Measurements from ENCODE around the gene ADPRHL1. TPM values are rescaled to one million over a fixed set of nuclear protein-coding genes. Genes with fewer than 3 reads are reported as not detected.
"Not testable (repeated sequence)": the region's sequence is repeated elsewhere in the genome, so short reads cannot be mapped to it uniquely, and the experiment has no call there.

Gene ADPRHL1
- total RNA-seq, 2 donors from 2014 or later, result 4.6 to 6.2 TPM

DNA sequence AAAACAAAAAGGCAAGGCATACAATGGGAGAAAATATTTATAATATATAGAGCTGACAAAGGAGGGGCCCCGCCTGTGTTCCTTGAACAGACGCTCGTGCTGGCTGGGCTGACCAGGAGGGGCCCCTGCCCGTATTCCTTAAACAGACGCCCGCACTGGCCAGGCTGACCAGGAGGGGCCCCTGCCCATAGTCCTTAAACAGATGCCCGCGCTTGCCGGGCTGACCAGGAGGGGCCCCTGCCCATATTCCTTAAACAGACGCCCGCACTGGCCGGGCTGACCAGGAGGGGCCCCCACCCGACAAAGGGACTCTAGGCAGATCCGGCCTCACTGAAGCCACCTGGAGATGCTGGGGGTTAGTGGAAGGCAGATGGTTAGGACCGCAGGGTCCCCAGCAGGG, 9.3 kb downstream of the ADPRHL1 start:
- Histone ChIP-seq H3K9ac (ENCODE audit: low read depth in 2 of 2, low read length in 2 of 2) (no peak overlapping the region), H3K4me3 (no peak overlapping the region), H3K4me1 (no peaks in the 10 kb centered on the region), H3K27me3 (no peaks in the 10 kb centered on the region), H3K36me3 (no peaks in the 10 kb centered on the region), H3K9me3 (no peaks in the 10 kb centered on the region), H3K27ac (no peak overlapping the region)
- intact Hi-C loops (cut with DNase I), result no loop called here
- TF ChIP-seq, protein P1, sequence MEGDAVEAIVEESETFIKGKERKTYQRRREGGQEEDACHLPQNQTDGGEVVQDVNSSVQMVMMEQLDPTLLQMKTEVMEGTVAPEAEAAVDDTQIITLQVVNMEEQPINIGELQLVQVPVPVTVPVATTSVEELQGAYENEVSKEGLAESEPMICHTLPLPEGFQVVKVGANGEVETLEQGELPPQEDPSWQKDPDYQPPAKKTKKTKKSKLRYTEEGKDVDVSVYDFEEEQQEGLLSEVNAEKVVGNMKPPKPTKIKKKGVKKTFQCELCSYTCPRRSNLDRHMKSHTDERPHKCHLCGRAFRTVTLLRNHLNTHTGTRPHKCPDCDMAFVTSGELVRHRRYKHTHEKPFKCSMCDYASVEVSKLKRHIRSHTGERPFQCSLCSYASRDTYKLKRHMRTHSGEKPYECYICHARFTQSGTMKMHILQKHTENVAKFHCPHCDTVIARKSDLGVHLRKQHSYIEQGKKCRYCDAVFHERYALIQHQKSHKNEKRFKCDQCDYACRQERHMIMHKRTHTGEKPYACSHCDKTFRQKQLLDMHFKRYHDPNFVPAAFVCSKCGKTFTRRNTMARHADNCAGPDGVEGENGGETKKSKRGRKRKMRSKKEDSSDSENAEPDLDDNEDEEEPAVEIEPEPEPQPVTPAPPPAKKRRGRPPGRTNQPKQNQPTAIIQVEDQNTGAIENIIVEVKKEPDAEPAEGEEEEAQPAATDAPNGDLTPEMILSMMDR (IDR thresholded peaks at IDR 0.05), result no peak
- DNase-seq, result no peak

DNA sequence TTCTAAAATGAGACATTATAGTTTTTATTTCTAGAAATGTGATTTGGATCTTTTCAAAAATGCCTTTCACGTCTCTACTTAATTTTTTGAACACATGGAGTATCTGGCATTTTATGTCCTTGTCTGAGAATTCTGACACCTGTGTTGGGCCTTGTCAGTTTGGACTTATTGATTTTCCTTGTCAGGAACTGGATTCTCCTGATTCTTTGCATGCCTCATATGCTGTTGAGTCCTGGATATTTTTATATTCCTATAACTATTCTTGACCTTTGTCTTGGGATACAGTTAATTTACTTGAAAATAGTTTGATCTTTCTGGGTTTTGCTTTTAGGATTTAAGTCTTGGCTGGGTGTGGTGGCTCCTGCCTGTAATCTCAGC, 10.3 kb downstream of the ADPRHL1 start:
- no peak overlapping the region for H3K27ac ChIP-seq

DNA sequence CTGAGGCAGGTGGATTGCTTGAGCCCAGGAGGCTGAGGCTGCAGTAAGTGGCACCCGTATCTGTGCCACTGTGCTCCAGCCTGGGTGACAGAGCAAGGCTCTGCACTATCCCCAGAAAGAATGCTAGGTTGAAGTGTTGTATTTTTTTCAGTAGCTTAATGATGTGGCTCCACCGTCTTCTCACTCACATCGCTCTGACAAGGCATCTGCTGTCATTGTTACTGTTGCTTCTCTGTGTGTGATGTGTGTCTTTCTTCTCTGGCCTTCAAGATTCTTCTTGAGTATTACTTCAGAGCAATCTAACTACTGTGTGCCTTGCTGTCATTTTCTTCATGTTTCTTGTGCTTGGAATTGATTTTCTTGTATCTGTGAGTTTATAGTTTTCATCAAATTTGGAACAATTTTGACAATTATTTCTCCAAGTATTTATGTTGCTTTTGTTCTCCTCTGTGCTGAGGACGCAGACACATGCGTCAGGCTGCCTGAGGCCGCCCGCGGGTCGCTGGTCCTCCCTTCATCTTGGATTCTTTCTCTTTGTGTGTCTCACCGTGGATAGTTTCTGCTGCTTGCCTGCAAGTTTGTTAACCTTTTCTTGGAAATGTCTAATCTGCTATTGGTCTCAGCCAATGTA, 10.8 kb downstream of the ADPRHL1 start:
- Histone ChIP-seq H3K27me3 (no peaks in the 10 kb centered on the region), H3K36me3 (no peaks in the 10 kb centered on the region), H3K9me3 (no peaks in the 10 kb centered on the region), H3K9ac (ENCODE audit: low read depth in 2 of 2, low read length in 2 of 2) (no peak overlapping the region), H3K27ac (no peak overlapping the region), H3K4me3 (no peak overlapping the region), H3K4me1 (no peaks in the 10 kb centered on the region)
- intact Hi-C loops (cut with DNase I), result no loop called here
- DNase-seq, result no peak
- TF ChIP-seq, protein P1 (IDR thresholded peaks at IDR 0.05), result no peak

More for the DNA sequence above, 10.3 kb downstream of the ADPRHL1 start:
- no peaks in the 10 kb centered on the region for H3K4me1 ChIP-seq
- H3K9me3 ChIP-seq, result no peaks in the 10 kb centered on the region
- no peaks in the 10 kb centered on the region for H3K27me3 ChIP-seq
- H3K36me3 ChIP-seq, result no peaks in the 10 kb centered on the region
- DNase-seq, result no peak
- TF ChIP-seq, protein P1 (IDR thresholded peaks at IDR 0.05), result no peak
- no peak overlapping the region for H3K4me3 ChIP-seq
- intact Hi-C loops (cut with DNase I), result no loop called here
- H3K9ac ChIP-seq (ENCODE audit: low read depth in 2 of 2, low read length in 2 of 2), result no peak overlapping the region

DNA sequence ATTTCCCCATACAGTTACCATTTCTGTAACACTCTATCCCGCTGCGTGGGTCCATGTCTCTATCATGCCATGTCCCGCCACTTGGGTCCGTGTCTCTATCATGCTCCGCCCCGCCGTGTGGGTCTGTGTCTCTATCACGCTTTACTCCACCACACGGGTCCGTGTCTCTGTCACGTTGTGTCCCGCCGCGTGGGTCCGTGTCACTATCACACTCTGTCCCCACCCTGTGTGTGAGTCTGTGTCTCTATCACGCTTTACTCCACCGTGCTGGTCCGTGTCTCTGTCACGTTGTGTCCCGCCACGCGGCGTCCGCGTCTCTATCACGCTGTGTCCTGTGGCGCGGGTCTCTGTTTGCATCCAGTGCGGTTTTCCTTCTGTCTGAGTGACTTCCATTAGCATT, 11.6 kb downstream of the ADPRHL1 start:
- Histone ChIP-seq H3K4me3 (no peak overlapping the region), H3K9ac (ENCODE audit: low read depth in 2 of 2, low read length in 2 of 2) (no peak overlapping the region), H3K27me3 (no peaks in the 10 kb centered on the region), H3K4me1 (no peaks in the 10 kb centered on the region), H3K9me3 (no peaks in the 10 kb centered on the region), H3K27ac (no peak overlapping the region), H3K36me3 (no peaks in the 10 kb centered on the region)
- TF ChIP-seq, protein P1 (IDR thresholded peaks at IDR 0.05), result no peak
- DNase-seq, result no peak
- intact Hi-C loops (cut with DNase I), result no loop called here

DNA sequence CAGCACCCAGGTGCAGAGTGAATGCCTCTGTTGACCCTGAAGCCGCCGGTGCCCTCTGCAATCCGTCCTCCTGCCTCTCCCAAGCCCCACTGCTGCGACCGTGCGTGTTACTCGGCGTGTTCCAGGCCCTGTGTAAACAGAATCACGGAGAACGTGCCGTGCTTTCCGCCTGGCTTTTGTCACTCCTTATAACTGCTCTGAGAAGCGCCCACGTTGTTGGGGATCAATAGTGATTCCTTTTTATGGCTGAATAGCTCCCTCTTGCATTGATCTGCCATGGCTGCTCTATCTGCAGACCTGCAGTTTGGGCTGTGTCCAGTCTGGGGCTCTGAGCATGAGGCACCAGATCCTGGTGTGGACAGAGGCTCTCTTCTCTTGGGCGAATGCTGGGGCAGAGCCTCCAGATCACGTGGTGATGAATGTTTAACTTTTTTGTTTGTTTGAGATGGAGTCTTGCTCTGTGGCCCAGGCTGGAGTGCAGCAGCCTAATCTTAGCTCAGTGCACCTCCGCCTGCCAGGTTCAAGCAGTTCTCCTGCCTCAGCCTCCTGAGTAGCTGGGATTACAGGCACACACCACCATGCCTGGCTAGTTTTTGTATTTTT, 15.8 kb downstream of the ADPRHL1 start:
- Histone ChIP-seq H3K9ac (ENCODE audit: low read depth in 2 of 2, low read length in 2 of 2) (no peak overlapping the region), H3K4me1 (no peaks in the 10 kb centered on the region), H3K36me3 (no peaks in the 10 kb centered on the region), H3K27me3 (no peaks in the 10 kb centered on the region), H3K4me3 (no peak overlapping the region), H3K27ac (no peak overlapping the region), H3K9me3 (no peaks in the 10 kb centered on the region)
- intact Hi-C loops (cut with DNase I), result no loop called here
- no peak for DNase-seq
- TF ChIP-seq, protein P1 (IDR thresholded peaks at IDR 0.05), result no peak

DNA sequence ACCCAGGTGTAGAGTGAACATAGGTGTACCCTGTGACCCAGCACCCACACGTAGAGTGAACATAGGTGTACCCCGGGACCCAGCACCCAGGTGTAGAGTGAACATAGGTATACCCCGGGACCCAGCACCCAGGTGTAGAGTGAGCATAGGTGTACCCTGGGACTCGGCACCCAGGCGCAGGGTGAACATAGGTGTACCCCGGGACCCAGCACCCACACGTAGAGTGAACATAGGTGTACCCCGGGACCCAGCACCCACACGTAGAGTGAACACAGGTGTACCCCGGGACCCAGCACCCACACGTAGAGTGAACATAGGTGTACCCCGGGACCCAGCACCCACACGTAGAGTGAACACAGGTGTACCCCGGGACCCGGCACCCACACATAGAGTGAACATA, 16.4 kb downstream of the ADPRHL1 start:
- DNase-seq; H3K36me3 ChIP-seq; H3K4me3 ChIP-seq; H3K9ac ChIP-seq (ENCODE audit: low read depth in 2 of 2, low read length in 2 of 2); H3K27ac ChIP-seq; H3K9me3 ChIP-seq; H3K27me3 ChIP-seq; H3K4me1 ChIP-seq; intact Hi-C loops (cut with DNase I): not testable (repeated sequence)

DNA sequence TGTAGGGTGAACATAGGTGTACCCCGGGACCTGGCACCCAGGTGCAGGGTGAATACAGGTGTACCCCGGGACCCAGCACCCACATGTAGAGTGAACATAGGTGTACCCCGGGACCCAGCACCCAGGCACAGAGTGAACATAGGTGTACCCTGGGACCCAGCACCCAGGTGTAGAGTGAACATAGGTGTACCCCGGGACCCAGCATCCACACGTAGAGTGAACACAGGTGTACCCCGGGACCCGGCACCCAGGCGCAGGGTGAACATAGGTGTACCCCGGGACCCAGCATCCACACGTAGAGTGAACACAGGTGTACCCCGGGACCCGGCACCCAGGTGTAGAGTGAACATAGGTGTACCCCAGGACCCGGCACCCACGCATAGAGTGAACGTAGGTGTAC, 17.4 kb downstream of the ADPRHL1 start:
- H3K9ac ChIP-seq (ENCODE audit: low read depth in 2 of 2, low read length in 2 of 2); H3K9me3 ChIP-seq; H3K27me3 ChIP-seq; DNase-seq; H3K27ac ChIP-seq; H3K4me3 ChIP-seq; H3K36me3 ChIP-seq; H3K4me1 ChIP-seq; intact Hi-C loops (cut with DNase I): not testable (repeated sequence)

All from colonic mucosa (tissue), 4 donors.